ENCODE results near the gene HIVEP2.

The HIVEP2 gene

DNA sequence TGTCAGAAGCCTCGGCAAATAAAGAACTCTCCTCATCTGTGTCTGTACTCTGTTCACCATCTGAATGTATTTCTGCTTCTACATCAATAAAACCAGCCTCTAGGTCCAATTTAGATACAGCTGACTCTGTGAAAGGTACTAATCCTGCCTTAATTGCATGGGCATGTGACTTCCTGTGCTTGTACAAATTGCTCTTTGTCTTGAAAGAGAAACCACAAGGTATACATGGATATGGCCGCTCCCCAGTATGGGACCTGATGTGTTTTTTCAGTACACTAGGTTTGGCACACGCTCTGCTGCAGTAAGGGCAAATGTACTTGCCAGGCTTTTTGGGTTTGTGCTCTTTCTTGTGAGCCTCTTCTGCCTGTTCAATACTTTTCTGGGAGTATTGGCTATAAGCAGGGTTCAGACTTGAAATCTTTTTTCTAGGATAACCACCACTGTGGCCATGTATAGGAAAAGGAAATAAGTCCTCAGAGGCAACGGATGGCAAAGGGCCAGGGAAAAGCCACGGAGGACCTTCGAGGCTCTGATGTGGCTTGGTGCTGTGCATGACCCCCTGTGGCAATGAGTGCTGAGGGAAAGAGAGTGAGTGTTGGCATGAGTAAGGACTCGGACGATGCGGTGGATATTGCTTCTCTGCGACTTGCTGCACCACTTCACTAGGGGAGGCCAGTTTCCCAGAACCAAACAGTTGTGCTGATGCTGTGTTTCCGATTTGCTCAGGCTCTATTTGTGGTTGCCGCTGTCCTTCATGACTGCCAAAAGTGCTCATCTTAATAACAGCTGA is 170.9 kb downstream of the HIVEP2 start:
- no peak for DNase-seq (ENCODE audit: low read depth)

- no peak for DNase-seq (ENCODE audit: low read depth)
Measured at GRCh38 chr6:142773324-142773723, 171.7 kb downstream of the HIVEP2 start.

DNA sequence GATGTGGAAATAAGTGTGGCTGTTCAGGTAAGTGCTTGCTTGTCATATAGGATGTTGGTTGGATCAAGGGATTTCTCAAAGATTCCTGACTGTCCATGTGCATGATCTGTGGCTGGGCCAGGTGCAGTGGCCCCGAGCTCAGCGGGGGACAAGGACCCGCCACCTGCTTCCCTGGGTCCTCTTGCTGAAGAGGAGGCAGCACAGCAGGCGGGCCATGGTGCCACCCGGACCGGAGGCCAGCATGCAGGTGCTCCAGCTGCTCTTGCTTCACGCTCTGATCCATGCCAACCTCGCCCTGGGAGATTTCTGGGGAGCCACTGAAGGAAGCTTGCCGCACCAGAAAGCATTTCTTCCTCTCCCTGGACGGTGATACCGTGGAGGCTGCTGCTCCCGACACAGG is 173.8 kb downstream of the HIVEP2 start:
- DNase-seq (ENCODE audit: low read depth): no peak

- DNase-seq (ENCODE audit: low read depth): no peak
Measured at GRCh38 chr6:142765306-142765705, 179.7 kb downstream of the HIVEP2 start.

DNA sequence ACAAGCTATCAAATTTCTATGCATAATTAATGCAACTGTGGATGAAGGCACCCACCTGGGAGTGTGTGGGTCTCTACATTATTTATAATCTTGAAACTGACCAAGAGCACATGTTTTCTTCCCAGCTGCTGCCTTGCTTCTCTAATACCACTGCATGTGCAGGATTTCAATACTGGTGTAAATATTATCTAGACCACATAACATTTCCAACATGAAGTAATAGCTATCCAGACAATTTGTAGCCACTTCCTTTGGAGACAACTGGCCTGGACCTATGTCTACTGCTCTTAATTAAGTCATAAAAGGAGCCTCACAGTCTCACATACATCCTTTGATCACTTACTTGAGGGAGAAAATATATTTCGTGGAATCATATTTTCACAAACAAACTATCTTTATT is 180.7 kb downstream of the HIVEP2 start:
- no peak for DNase-seq (ENCODE audit: low read depth)

DNA sequence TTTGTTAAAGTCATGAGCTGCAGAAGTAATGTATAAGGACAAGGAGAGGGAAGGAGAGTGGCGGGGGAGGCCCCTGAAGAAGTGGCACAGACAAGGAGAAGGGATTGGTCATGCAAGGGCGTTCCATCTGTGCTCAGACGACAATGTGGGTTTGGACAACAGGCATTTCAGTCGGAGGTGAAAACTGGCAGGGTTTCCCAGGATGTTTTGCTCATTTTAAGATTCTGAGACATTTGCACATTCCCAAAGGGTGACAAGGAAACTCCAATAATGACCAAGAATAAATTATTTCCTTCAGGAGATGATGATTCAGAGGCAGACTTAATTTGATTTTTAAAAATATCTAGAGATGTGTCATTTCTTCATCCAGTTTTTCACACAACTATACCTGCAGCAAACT is 181.8 kb downstream of the HIVEP2 start:
- DNase-seq (ENCODE audit: low read depth): peak; percentile 85

DNA sequence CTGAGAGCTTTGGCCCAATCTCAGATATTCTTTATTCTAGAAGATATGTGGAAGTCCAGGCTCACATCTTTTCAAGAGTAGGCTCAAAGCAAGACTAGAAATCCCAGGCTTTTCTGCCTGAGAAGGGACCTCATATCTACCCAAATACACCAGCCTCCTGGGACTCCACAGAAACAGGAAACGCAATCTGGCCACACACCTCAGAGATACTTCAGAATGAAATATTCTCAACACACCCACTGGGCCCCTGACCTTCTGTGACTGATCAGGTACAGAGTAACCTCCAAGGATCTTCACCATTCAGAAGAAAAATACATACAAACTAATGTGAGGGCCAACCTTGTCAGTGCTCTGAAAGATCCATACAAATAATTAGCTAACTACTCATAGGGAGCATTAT is 183.2 kb downstream of the HIVEP2 start:
- no peak for DNase-seq (ENCODE audit: low read depth)

GRCh38 chr6:142760152-142760551 is 184.8 kb downstream of the HIVEP2 start:
- peak; percentile 85 for DNase-seq (ENCODE audit: low read depth)

GRCh38 chr6:142758629-142759025 is 186.3 kb downstream of the HIVEP2 start:
- DNase-seq (ENCODE audit: low read depth): no peak

- no peak for DNase-seq (ENCODE audit: low read depth)
Measured at GRCh38 chr6:142757852-142758628, 186.9 kb downstream of the HIVEP2 start.

GRCh38 chr6:142756215-142756630 is 188.8 kb downstream of the HIVEP2 start:
- DNase-seq (ENCODE audit: low read depth): peak; percentile 85

GRCh38 chr6:142753196-142753595 is 191.8 kb downstream of the HIVEP2 start:
- no peak for DNase-seq (ENCODE audit: low read depth)

- DNase-seq (ENCODE audit: low read depth): no peak
Measured at GRCh38 chr6:142752348-142752747, 192.6 kb downstream of the HIVEP2 start.

DNA sequence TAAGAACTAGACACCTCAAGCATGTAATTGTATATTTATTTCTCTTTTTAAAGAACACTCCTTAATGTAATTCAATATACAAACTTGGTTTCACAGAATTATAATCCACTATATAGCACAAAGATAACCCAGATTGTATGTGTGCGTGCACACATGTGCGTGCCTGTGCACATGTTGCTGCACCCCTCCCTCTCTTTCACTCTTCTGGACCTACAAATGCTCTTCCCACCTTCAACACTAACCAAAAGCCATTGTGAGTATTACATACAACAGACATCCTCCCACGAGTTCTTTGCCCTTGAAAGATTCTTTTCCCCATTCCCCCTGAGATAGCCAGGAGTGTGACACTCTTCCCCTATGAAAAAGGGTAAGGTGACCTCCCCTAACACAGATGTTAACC is 193.5 kb downstream of the HIVEP2 start:
- DNase-seq (ENCODE audit: low read depth): no peak

DNA sequence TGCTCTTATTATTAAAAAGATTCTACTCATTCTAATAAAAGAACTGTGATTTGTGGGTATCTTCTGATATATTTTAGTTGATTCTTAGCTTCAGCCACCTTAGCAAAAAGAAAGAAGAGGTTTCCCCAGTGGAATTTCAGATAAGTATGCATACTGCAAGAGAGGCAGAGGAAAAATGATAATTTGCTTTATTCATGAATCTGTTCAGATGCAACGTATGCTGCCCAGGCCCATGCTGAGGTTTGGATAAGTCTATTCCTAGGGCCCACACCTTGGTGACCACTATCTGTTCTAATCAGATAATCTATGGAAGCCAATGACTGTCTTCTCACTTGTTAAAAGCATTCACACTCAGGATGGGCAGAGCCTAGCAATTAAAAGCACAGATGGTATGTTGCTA is 194.0 kb downstream of the HIVEP2 start:
- DNase-seq (ENCODE audit: low read depth): no peak

- DNase-seq (ENCODE audit: low read depth): no peak
Measured at GRCh38 chr6:142749556-142749955, 195.4 kb downstream of the HIVEP2 start.

GRCh38 chr6:142746524-142746923 is 198.5 kb downstream of the HIVEP2 start:
- peak; percentile 63 for DNase-seq (ENCODE audit: low read depth)

- DNase-seq (ENCODE audit: low read depth): peak; percentile 69
Measured at GRCh38 chr6:142744836-142745235, 200.1 kb downstream of the HIVEP2 start.

DNA sequence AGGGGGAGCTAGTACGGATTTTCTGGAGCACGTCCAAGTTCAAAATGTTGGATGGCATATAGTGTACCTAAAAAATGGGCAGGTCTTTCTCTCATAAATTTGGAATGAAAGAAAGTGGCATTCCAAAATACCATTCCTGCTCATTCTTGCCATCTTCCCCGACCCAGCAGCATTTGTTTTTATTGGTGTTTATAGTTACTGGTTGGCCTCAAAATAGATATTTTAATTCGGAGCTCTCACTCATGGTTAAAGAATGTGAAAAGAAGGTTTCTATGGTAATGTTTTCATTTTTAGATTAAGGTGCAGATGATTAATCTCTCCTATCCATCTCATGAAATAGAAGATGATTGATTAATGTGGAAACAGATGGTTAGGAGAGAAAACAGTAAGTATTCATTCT is 204.5 kb downstream of the HIVEP2 start:
- DNase-seq (ENCODE audit: low read depth): peak; percentile 30

- DNase-seq (ENCODE audit: low read depth): no peak
Measured at GRCh38 chr6:142738731-142739130, 206.2 kb downstream of the HIVEP2 start.

DNA sequence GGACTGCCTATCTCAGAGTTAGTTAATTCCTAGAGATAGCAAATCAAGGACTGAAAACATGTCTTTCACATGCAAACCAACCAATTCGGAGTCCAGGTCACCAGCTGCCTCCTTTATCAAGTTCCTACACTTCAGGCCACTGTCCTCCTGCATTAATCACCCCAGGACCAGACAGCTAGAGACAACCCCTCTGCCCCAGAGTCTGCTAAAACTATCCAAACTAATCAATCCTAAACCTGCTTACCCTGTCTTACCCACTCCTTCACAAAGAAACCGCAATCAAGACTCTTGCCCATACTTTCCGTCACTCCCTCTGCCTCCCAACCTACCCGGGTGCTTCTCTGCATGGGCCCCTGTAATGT is 207.0 kb downstream of the HIVEP2 start:
- no peak for DNase-seq (ENCODE audit: low read depth)

DNA sequence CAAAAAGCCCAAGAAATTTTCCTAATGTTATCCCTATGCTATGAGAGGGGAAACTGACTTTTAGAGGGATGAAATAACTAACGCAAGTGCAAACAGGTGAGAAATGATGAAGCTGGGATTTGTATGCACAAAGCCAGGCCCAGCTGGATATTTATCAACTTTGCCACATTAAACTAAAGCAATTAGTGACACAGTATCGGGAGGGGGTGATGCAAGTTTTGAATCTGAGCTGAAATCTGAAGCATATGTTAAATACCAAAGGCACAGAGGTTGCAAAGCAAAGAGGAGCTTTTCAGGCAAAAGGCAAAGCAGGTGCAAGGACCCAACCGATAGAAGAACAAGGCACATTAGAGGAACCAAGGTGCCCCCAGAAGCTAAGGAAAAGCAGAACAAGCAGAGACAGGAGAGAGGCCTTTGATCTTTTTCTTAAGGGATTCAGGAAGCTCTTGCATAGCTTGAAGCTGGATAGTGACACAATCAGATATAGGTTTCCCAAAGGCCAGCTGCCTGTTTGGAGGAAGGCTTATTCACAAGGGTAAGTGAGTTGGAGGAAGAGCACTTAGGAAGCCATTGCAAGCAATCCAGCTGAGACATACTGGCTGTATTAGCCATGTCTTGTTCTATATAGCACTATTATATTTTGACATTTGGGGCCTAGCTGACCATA is 207.5 kb downstream of the HIVEP2 start:
- DNase-seq (ENCODE audit: low read depth): peak; percentile 44

DNA sequence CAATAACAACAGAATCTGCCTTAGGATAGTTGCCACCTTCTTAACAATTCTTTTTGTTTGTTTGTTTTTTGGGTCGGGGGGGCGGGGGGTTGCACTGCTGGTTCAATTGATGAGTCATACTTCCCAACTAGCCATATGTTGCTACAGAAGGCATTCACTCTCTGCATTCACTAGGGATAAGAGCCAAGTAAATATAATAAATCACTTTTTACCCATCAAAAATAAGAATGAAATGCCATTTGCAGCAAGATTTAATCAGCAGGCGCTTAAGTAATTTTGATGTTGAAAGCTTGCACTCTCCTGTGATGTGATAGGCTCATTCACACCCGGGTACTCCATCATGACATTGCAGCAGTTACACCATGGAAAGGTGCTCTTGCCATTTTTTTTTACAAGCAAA is 209.8 kb downstream of the HIVEP2 start:
- peak; percentile 15 for DNase-seq (ENCODE audit: low read depth)
